Stimulated activated CD8-positive, alpha-beta memory T cell treated with anti-CD3 and anti-CD28 coated beads, Interleukin-7, amount 100 ng/mL, for 24 hours (primary cell): Measurements from ENCODE around the gene ZNF77.
"Not testable (repeated sequence)": the region's sequence is repeated elsewhere in the genome, so short reads cannot be mapped to it uniquely, and the experiment has no call there.

ENCODE experiments used
- DNase-seq: peaks from one replicate; pipeline ENCODE4 v3.0.0-alpha.2; 2020; ENCODE audit warnings: low read depth

ZNF77 gene

GRCh38 chr19:2917275-2918184 lies 27.2 kb downstream of the ZNF77 start:
- DNase-seq = no peak

GRCh38 chr19:2912306-2912705 lies 32.5 kb downstream of the ZNF77 start:
- DNase-seq = no peak

GRCh38 chr19:2906631-2907195 lies 38.1 kb downstream of the ZNF77 start:
- DNase-seq = no peak

- no peak for DNase-seq
Measured at GRCh38 chr19:2905918-2906519, 38.8 kb downstream of the ZNF77 start.

- DNase-seq = not testable (repeated sequence)
Measured at GRCh38 chr19:2903326-2903725, 41.4 kb downstream of the ZNF77 start.

GRCh38 chr19:2902590-2903218 lies 42.1 kb downstream of the ZNF77 start:
- DNase-seq = no peak

- DNase-seq = peak; percentile 97
Measured at GRCh38 chr19:2900296-2901252, 44.2 kb downstream of the ZNF77 start, which contains the start of gene ZNF57. TSS of gene ZNF57 (plus strand) at chr19:2900928. CDS start at chr19:2901046, 118 bp downstream.

GRCh38 chr19:2896694-2897093 lies 48.1 kb downstream of the ZNF77 start:
- DNase-seq = no peak

- DNase-seq = not testable (repeated sequence)
Measured at GRCh38 chr19:2890531-2890930, 54.2 kb downstream of the ZNF77 start.

GRCh38 chr19:2888731-2889224 lies 56.0 kb downstream of the ZNF77 start:
- DNase-seq = peak; percentile 8

- no peak for DNase-seq
Measured at GRCh38 chr19:2887391-2887914, 57.3 kb downstream of the ZNF77 start.

GRCh38 chr19:2885736-2886135 lies 59.0 kb downstream of the ZNF77 start:
- DNase-seq = no peak

GRCh38 chr19:2883686-2884439 lies 60.9 kb downstream of the ZNF77 start:
- no peak for DNase-seq
